Hypothalamus (tissue), 51 donors: ENCODE measurements around the gene OAF.
A peak's percentile ranks its signal among the peaks of the same experiment; 100 is the strongest.
"Not testable (repeated sequence)": the region's sequence is repeated elsewhere in the genome, so short reads cannot be mapped to it uniquely, and the experiment has no call there.

Experiments
- DNase-seq, 51 donors: peaks; one replicate each; lab custom pipeline; 2025; lab: John Stamatoyannopoulos, UW

OAF gene

GRCh38 chr11:120210626-120211521 lies at the start of gene OAF:
TSS of gene OAF (plus strand) at chr11:120211032. CDS start at chr11:120211280, 248 bp downstream.
- peak in 36 of 51 donors; percentile 14 to 72 (median 44) for DNase-seq

- no peak for DNase-seq
Measured at GRCh38 chr11:120167659-120168058, 43.2 kb upstream of the OAF start.

GRCh38 chr11:120168108-120168959 lies 42.5 kb upstream of the OAF start:
- DNase-seq = no peak

- DNase-seq = peak in 42 of 51 donors; percentile 31 to 83 (median 66)
Measured at GRCh38 chr11:120168960-120169681, 41.7 kb upstream of the OAF start.

GRCh38 chr11:120169981-120170698 lies 40.7 kb upstream of the OAF start:
- peak in 2 of 51 donors; percentile 26 to 36 for DNase-seq

GRCh38 chr11:120170741-120171261 lies 40.0 kb upstream of the OAF start:
- DNase-seq = no peak

- DNase-seq = peak in 34 of 51 donors; percentile 13 to 74 (median 43)
Measured at GRCh38 chr11:120172054-120172911, 38.5 kb upstream of the OAF start.

GRCh38 chr11:120173019-120173705 lies 37.7 kb upstream of the OAF start:
- DNase-seq = no peak

GRCh38 chr11:120173807-120174206 lies 37.0 kb upstream of the OAF start:
- DNase-seq = no peak

GRCh38 chr11:120174866-120175265 lies 36.0 kb upstream of the OAF start:
- no peak for DNase-seq

- DNase-seq = no peak
Measured at GRCh38 chr11:120178561-120179056, 32.2 kb upstream of the OAF start.

GRCh38 chr11:120179057-120179672 lies 31.7 kb upstream of the OAF start:
- DNase-seq = peak in 1 of 51 donors; percentile 12

- not testable (repeated sequence) for DNase-seq
Measured at GRCh38 chr11:120180063-120180462, 30.8 kb upstream of the OAF start.

GRCh38 chr11:120180551-120181232 lies 30.1 kb upstream of the OAF start:
- peak in 20 of 51 donors; percentile 19 to 68 (median 40) for DNase-seq

- no peak for DNase-seq
Measured at GRCh38 chr11:120181376-120181975, 29.4 kb upstream of the OAF start.

- DNase-seq = no peak
Measured at GRCh38 chr11:120182372-120182771, 28.5 kb upstream of the OAF start.
